GM06990 (cell line): ENCODE data around the gene CCNJL.

Experiments used
- DNase-seq: peaks from one replicate; pipeline ENCODE4 v3.0.0-alpha.2; 2011; ENCODE audit not compliant: insufficient read length; ENCODE audit errors: extremely low read depth
- H3K27me3 ChIP-seq: replicated peaks from 2 replicates; pipeline ENCODE4 v1.6.0; 2011; ENCODE audit warnings: low read length; ENCODE audit not compliant: control insufficient read depth, insufficient read depth
- H3K36me3 ChIP-seq: 2 replicates; pipeline ENCODE4 v1.5.1; 2011; ENCODE audit warnings: low read length; ENCODE audit not compliant: control insufficient read depth, insufficient read depth
- H3K4me3 ChIP-seq: replicated peaks from 2 replicates; pipeline ENCODE4 v1.5.1; 2011; ENCODE audit warnings: low read depth, mild to moderate bottlenecking, control low read depth, low read length
- TF ChIP-seq, protein P1 (sequence below): IDR thresholded peaks from 2 replicates; pipeline ENCODE4 v1.5.1; 2011; ENCODE audit warnings: low read length, control low read depth, mild to moderate bottlenecking, inconsistent platforms; ENCODE audit not compliant: insufficient read depth, poor library complexity, severe bottlenecking

CCNJL gene, protein sequence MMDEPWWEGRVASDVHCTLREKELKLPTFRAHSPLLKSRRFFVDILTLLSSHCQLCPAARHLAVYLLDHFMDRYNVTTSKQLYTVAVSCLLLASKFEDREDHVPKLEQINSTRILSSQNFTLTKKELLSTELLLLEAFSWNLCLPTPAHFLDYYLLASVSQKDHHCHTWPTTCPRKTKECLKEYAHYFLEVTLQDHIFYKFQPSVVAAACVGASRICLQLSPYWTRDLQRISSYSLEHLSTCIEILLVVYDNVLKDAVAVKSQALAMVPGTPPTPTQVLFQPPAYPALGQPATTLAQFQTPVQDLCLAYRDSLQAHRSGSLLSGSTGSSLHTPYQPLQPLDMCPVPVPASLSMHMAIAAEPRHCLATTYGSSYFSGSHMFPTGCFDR

DNA sequence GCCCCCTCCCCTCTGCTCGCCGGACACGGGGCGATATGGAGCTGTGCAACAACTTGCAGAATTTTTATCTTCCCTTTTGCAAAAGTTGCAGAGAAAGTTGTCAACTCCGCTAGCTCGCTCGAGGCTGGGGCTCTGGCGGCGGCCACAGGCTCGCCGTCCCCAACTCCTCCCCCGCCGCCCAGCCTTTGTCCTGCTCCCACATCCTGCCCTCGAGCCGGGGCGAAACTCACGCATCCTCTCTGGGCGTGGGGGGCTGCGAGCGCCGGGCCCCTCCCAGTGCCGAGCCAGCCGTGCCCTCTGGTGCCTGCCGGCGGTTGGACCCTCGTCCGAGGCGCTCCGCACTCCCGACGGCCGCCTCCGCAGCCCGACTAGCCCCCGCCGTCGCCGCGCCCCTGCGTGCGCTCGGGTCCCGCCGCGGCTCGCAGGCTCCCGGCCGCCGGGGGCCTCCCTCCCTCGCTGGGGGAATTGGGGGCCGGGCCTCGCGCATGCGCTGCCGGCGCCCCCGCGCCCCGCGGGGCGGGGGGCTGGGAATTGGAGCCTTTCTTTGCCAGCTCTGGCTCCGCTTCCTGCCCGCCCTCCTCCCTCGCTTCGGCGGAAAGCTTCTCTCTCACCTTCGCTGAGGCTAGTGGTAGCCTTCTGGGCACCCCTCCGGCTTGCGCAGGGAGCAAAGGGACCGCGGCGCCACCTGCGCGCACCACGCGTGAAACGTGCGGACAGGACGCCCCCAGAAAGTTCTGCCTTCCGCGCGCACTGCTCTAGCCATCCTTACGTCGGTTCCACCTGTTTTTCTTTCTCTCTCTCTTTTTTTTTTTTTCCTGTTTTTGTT, at the start of gene CCNJL:
TSS of gene CCNJL (minus strand) at position 431 of the 826 bp plus-strand sequence. CDS start 641 bp downstream, outside the sequence.
- TF ChIP-seq, protein P1, sequence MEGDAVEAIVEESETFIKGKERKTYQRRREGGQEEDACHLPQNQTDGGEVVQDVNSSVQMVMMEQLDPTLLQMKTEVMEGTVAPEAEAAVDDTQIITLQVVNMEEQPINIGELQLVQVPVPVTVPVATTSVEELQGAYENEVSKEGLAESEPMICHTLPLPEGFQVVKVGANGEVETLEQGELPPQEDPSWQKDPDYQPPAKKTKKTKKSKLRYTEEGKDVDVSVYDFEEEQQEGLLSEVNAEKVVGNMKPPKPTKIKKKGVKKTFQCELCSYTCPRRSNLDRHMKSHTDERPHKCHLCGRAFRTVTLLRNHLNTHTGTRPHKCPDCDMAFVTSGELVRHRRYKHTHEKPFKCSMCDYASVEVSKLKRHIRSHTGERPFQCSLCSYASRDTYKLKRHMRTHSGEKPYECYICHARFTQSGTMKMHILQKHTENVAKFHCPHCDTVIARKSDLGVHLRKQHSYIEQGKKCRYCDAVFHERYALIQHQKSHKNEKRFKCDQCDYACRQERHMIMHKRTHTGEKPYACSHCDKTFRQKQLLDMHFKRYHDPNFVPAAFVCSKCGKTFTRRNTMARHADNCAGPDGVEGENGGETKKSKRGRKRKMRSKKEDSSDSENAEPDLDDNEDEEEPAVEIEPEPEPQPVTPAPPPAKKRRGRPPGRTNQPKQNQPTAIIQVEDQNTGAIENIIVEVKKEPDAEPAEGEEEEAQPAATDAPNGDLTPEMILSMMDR, result no peak
- Histone ChIP-seq H3K36me3 (no peaks in the 10 kb centered on the region), H3K27me3 (peaks cover 4% of the 10 kb centered on the region), H3K4me3 (peak within 1 kb of the TSS; percentile 49)
- peak; percentile 36 for DNase-seq

DNA sequence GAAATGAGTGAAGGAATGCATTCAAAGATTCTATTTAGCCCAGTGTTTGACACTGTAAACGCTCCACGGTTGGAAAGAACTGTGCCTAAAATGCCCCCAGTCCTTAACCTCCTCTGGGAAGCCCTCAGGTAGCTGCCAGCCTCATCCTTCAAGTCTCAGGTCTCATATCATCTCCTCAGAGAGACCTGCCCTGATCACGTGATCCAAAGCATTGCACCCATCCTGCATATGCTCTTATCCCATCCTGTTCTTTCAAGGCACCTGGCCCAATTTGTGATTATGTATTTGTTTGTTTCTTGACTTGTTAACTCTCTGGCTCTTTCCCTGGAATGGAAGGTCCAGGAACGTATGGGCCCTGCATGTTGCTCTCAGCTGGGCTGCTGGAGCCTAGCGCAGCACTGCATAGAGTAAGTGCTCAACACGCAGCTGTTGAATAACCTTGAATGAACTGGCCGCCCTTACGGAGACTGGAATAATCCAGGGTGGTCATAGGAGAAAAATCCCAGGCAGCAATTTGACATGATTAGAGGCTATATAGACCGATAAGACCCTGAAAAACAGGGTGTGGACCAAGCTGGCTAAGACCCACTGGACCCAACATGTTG, 49.4 kb upstream of the CCNJL start:
- DNase-seq, result no peak
- TF ChIP-seq, protein P1, result no peak

DNA sequence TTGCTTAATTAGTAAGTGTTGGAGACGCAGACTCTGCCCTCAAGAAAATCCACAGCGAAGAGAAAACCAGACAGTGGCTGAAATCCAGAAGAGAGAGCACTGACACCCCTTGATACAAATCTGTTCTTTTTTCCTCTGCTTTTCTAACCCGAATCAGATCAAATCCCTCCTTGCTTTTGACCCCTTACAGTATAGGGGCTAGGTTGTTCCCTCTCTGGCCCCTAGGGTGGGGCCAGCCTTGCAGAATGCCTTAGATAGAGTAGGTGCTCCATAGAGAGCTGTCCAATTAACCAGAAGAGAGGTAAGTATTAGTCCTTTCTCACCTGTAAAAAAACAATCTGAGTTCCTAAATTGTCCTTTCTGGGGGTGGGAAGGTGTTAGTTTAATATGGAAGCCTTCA, 47.9 kb upstream of the CCNJL start:
- no peak for DNase-seq

More for the DNA sequence above, 49.4 kb upstream of the CCNJL start:
- Histone ChIP-seq H3K36me3 (no peaks in the 10 kb centered on the region), H3K4me3 (no peak overlapping the region), H3K27me3 (no peaks in the 10 kb centered on the region)

DNA sequence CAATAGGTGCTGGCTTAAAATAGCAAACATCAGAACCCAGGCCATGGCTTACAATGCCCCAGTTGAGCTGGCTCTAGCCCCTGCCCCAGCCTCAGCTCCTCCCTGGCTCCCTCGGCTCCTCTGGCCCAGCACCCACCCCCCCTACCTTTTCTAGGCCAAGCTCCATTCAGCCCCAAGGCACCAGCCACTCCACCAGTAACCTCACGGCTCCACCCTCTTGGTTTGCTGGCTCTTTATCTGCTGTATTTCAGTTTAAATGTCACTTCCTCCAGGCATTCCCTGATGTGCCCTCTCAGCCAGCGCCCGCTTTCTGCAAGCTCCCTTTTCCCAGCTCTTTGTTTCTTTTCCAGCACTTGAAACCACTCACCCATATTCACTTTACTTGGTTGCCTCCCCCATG, 47.5 kb upstream of the CCNJL start:
- Histone ChIP-seq H3K27me3 (no peaks in the 10 kb centered on the region), H3K4me3 (no peak overlapping the region), H3K36me3 (no peaks in the 10 kb centered on the region)
- TF ChIP-seq, protein P1, result no peak
- no peak for DNase-seq

More for the DNA sequence above, 47.9 kb upstream of the CCNJL start:
- no peaks in the 10 kb centered on the region for H3K27me3 ChIP-seq
- TF ChIP-seq, protein P1, result no peak
- H3K4me3 ChIP-seq, result no peak overlapping the region
- no peaks in the 10 kb centered on the region for H3K36me3 ChIP-seq

DNA sequence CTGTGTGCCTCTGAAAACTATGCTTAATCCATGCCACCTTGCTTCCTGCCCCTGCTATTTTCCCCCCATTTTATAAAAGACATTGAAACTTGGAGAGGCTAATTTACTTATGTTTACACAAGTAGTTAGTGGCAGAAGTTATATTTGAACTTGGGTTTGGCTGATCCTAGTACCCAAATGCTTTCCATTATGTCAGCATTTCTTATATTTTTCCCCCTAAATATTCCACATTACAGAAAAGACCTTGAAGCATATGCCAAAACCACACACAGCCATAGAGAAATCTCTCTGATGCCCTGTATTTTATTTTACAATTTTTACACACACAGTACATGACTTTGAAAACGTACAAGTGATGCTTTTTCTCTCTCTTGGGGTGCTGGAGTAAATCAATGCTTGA, 46.9 kb upstream of the CCNJL start:
- TF ChIP-seq, protein P1, result no peak

More for the DNA sequence above, 46.9 kb upstream of the CCNJL start:
- Histone ChIP-seq H3K4me3 (no peak overlapping the region), H3K27me3 (no peaks in the 10 kb centered on the region), H3K36me3 (no peaks in the 10 kb centered on the region)
- DNase-seq, result no peak
